Keratinocyte (primary cell): ENCODE results near the gene HECA. TPM values are rescaled to one million over a fixed set of nuclear protein-coding genes. Genes with fewer than 3 reads are reported as not detected.

Experiments
- DNase-seq: peaks from one replicate; pipeline ENCODE4 v3.0.0-alpha.2; 2011; ENCODE audit warnings: low read depth, missing footprints, low spot score
- FAIRE-seq: peaks from 2 replicates; lab custom pipeline; 2011; peaks lifted over from hg19 to GRCh38; lab: Jason Lieb, UNC
- H2AFZ ChIP-seq: 2 replicates; pipeline ENCODE4 v1.6.0; 2012; ENCODE audit warnings: low read length, control low read depth, inconsistent platforms; ENCODE audit not compliant: control insufficient read depth
- H3K27ac ChIP-seq: 2 replicates; pipeline ENCODE4 v1.5.1; 2011; ENCODE audit warnings: low read length; ENCODE audit not compliant: control insufficient read depth, insufficient read depth
- H3K27me3 ChIP-seq: 3 replicates; pipeline ENCODE4 v1.6.0; 2011; ENCODE audit warnings: low read length; ENCODE audit not compliant: control insufficient read depth, insufficient read depth; ENCODE audit errors: extremely low read depth
- H3K36me3 ChIP-seq, 2 experiments: 2 replicates in 1 of 2; 3 replicates in 1 of 2; pipeline ENCODE4 v1.5.1; 2011; ENCODE audit warnings: low read length in 2 of 2, mild to moderate bottlenecking in 1 of 2; ENCODE audit not compliant: control insufficient read depth in 2 of 2, insufficient read depth in 2 of 2; ENCODE audit errors: extremely low read depth in 1 of 2
- H3K4me1 ChIP-seq: 3 replicates; pipeline ENCODE4 v1.5.1; 2011; ENCODE audit warnings: low read length; ENCODE audit not compliant: control insufficient read depth, insufficient read depth; ENCODE audit errors: extremely low read depth
- H3K4me2 ChIP-seq: 3 replicates; pipeline ENCODE4 v1.6.0; 2011; ENCODE audit warnings: low read depth, low read length; ENCODE audit not compliant: control insufficient read depth, insufficient read depth; ENCODE audit errors: extremely low read depth
- H3K4me3 ChIP-seq, 3 experiments: fragments of 200-600 bp in 1 of 3; sonication (generic) in 1 of 3; 2 replicates in 2 of 3; 3 replicates in 1 of 3; pipeline ENCODE4 v1.5.1; 2011 to 2016; ENCODE audit warnings: low read length in 3 of 3, mild to moderate bottlenecking in 3 of 3, control low read depth in 2 of 3, inconsistent platforms in 1 of 3, low read depth in 1 of 3, mixed read lengths in 1 of 3, mixed run types in 1 of 3, moderate library complexity in 1 of 3; ENCODE audit not compliant: control insufficient read depth in 2 of 3, insufficient read depth in 2 of 3; ENCODE audit errors: extremely low read depth in 1 of 3
- H3K79me2 ChIP-seq: 2 replicates; pipeline ENCODE4 v1.6.0; 2012; ENCODE audit warnings: low read length; ENCODE audit not compliant: control insufficient read depth, insufficient read depth
- H3K9ac ChIP-seq: 3 replicates; pipeline ENCODE4 v1.6.0; 2011; ENCODE audit warnings: low read length; ENCODE audit not compliant: control insufficient read depth, insufficient read depth; ENCODE audit errors: extremely low read depth
- H3K9me1 ChIP-seq: 3 replicates; pipeline ENCODE4 v1.6.0; 2011; ENCODE audit warnings: low read length; ENCODE audit not compliant: control insufficient read depth, insufficient read depth; ENCODE audit errors: extremely low read depth
- H3K9me3 ChIP-seq: 2 replicates; pipeline ENCODE4 v1.5.1; 2012; ENCODE audit warnings: low read depth, low read length; ENCODE audit not compliant: control insufficient read depth
- H4K20me1 ChIP-seq: 3 replicates; pipeline ENCODE4 v1.6.0; 2011; ENCODE audit warnings: low read length; ENCODE audit not compliant: control insufficient read depth, insufficient read depth; ENCODE audit errors: extremely low read depth
- CTCF ChIP-seq, 3 experiments: IDR thresholded peaks in 1 of 3; conservative IDR thresholded peaks in 1 of 3; optimal IDR thresholded peaks in 1 of 3; 2 replicates in 2 of 3; 3 replicates in 1 of 3; pipeline versions ENCODE3 to v1.5.1; 2011; ENCODE audit warnings: low read length in 3 of 3, mild to moderate bottlenecking in 3 of 3, moderate library complexity in 2 of 3, control low read depth in 1 of 3, inconsistent platforms in 1 of 3; ENCODE audit not compliant: insufficient read depth in 2 of 3; ENCODE audit errors: extremely low read depth in 1 of 3
- EZH2 ChIP-seq: IDR thresholded peaks from one replicate; pipeline ENCODE4 v1.6.1; 2012; ENCODE audit warnings: inconsistent platforms, mild to moderate bottlenecking, low read length, moderate library complexity
- dilution Hi-C: fragments of 300-500 bp; cut with MboI; formaldehyde crosslinking; loops from one replicate; pipeline ENCODE4 v1.7.0; 2020; ENCODE audit warnings: low sequenced_read_pairs; ENCODE audit not compliant: extremely low pct_ligation_motif_present
- polyA plus RNA-seq, 5 experiments: library from polyadenylated mRNA; depleted of rRNA in 3 of 5; stranded (reverse) in 3 of 5; stranded (forward) in 1 of 5; unstranded in 1 of 5; fragments of >200 nt; gene quantifications; 1 replicate in 1 of 5; 2 replicates in 3 of 5; 3 replicates in 1 of 5; pipeline versions ENCODE4 v1.2.1 to v1.2.3, GENCODE V29; 2011 to 2012; ENCODE audit warnings: missing spikeins in 2 of 5, low read depth in 1 of 5, low replicate concordance in 1 of 5

HECA gene
- polyA plus RNA-seq, 1 donor (not counting 4 experiments of a cell fraction or from before 2014, with no cell fraction given), result 12.3 TPM

- DNase-seq, result no peak
- dilution Hi-C loops, result no loop called here
- Histone ChIP-seq H3K79me2 (peaks cover 63% of the 10 kb centered on the region), H3K9me3 (no peaks in the 10 kb centered on the region), H3K27ac (peak overlapping the region; percentile 72), H2AFZ (no peak overlapping the region), H3K4me1 (peaks cover 63% of the 10 kb centered on the region), H3K4me2 (peak overlapping the region; percentile 82), H3K27me3 (no peaks in the 10 kb centered on the region), H3K36me3 (no peaks in the 10 kb centered on the region), H3K4me3 (peak overlapping the region in 2 of 3 experiments; percentile 38 to 50), H4K20me1 (no peaks in the 10 kb centered on the region), H3K9ac (peak overlapping the region; percentile 62), H3K9me1 (no peaks in the 10 kb centered on the region)
- TF ChIP-seq CTCF (optimal IDR thresholded peaks at IDR 0.05 in 1 of 3, IDR thresholded peaks at IDR 0.05 in 1 of 3, conservative IDR thresholded peaks at IDR 0.05 in 1 of 3; ENCODE audit: extremely low read depth in 1 of 3, insufficient read depth in 2 of 3, low read length in 3 of 3), result no peak
- TF ChIP-seq EZH2, result no peak
- FAIRE-seq, result peak; percentile 23
Observed at GRCh38 chr6:139151425-139152087, 16.7 kb downstream of the HECA start.

GRCh38 chr6:139152088-139152891 lies 17.4 kb downstream of the HECA start:
- peaks cover 58% of the 10 kb centered on the region for H3K79me2 ChIP-seq

More at GRCh38 chr6:139152088-139152891, 17.4 kb downstream of the HECA start:
- TF ChIP-seq EZH2 (no peak), CTCF (optimal IDR thresholded peaks at IDR 0.05 in 1 of 3, IDR thresholded peaks at IDR 0.05 in 1 of 3, conservative IDR thresholded peaks at IDR 0.05 in 1 of 3; ENCODE audit: extremely low read depth in 1 of 3, insufficient read depth in 2 of 3, low read length in 3 of 3) (no peak)
- Histone ChIP-seq H2AFZ (no peak overlapping the region), H4K20me1 (no peaks in the 10 kb centered on the region), H3K36me3 (no peaks in the 10 kb centered on the region), H3K27ac (peak overlapping the region; percentile 37), H3K9me3 (no peaks in the 10 kb centered on the region), H3K27me3 (no peaks in the 10 kb centered on the region), H3K4me2 (peak overlapping the region; percentile 82), H3K4me3 (no peak overlapping the region), H3K9me1 (no peaks in the 10 kb centered on the region), H3K4me1 (peaks cover 71% of the 10 kb centered on the region), H3K9ac (no peak overlapping the region)
- dilution Hi-C loops, result no loop called here
- DNase-seq, result no peak
- FAIRE-seq, result no peak
